HepG2 (cell line): Measurements from ENCODE around the gene NAP1L4. TPM values are rescaled to one million over a fixed set of nuclear protein-coding genes. Genes with fewer than 3 reads are reported as not detected.

Experiments used
- FOXA3 ChIP-seq: IDR thresholded peaks from 2 replicates; pipeline ENCODE4 v1.6.1; 2016; ENCODE audit warnings: missing genetic modification reagents, missing compliant biosample characterization
- GATA4 ChIP-seq: sonication (generic); IDR thresholded peaks from 2 replicates; pipeline ENCODE4 v1.6.1; 2016; ENCODE audit warnings: antibody characterized with exemption, low read depth, borderline replicate concordance
- PCBP1 ChIP-seq: fragments of 200-400 bp; formaldehyde crosslinking; IDR thresholded peaks from 2 replicates; pipeline ENCODE4 v1.6.1; 2017; ENCODE audit warnings: mild to moderate bottlenecking, low read depth, low read length, borderline replicate concordance
- SALL1 ChIP-seq: sonication (generic); formaldehyde crosslinking; IDR thresholded peaks from 2 replicates; pipeline ENCODE4 v1.8.0; 2022; ENCODE audit warnings: mild to moderate bottlenecking, missing genetic modification reagents
- ZEB1 ChIP-seq: IDR thresholded peaks from 2 replicates; pipeline ENCODE4 v1.6.1; 2012; ENCODE audit warnings: mild to moderate bottlenecking, low read depth, inconsistent platforms; ENCODE audit not compliant: insufficient replicate concordance
- ZNF446 ChIP-seq: sonication (generic); formaldehyde crosslinking; IDR thresholded peaks from 2 replicates; pipeline ENCODE4 v1.5.0; 2020; ENCODE audit warnings: mild to moderate bottlenecking, missing genetic modification reagents
- polyA plus RNA-seq, 8 experiments: library from polyadenylated mRNA; depleted of rRNA in 3 of 8; stranded (reverse) in 7 of 8; unstranded in 1 of 8; fragments of >200 nt; fragmentation: Illumina TruSeq in 4 of 8; extraction: Trizol in 4 of 8; gene quantifications; 2 replicates each; pipeline versions ENCODE4 v1.2.1 to v1.2.3, GENCODE V29; 2011 to 2016; ENCODE audit warnings: low read depth in 4 of 8, missing spikeins in 1 of 8, mixed read lengths in 1 of 8; ENCODE audit not compliant: insufficient read depth in 1 of 8
- total RNA-seq, 5 experiments: library from RNA; depleted of rRNA; stranded (reverse); fragments of >200 nt; fragmentation: Illumina TruSeq; extraction: Trizol; gene quantifications; 2 replicates each; pipeline ENCODE4 v1.2.3, GENCODE V29; 2016; ENCODE audit warnings: low read depth in 1 of 5
- TF ChIP-seq, protein P1 (sequence below): sonication (generic); formaldehyde crosslinking; IDR thresholded peaks from one replicate; pipeline ENCODE4 v1.5.1; 2020; ENCODE audit warnings: mild to moderate bottlenecking, missing genetic modification reagents; ENCODE audit errors: not compliant biosample characterization
- TF ChIP-seq, protein P2 (sequence below): fragments of 450-650 bp; IDR thresholded peaks from 2 replicates; pipeline ENCODE4 v1.6.1; 2017; ENCODE audit warnings: mild to moderate bottlenecking
- TF ChIP-seq, protein P3 (sequence below): sonication (generic); formaldehyde crosslinking; IDR thresholded peaks from 2 replicates; pipeline ENCODE4 v1.5.1; 2020; ENCODE audit warnings: mild to moderate bottlenecking, missing genetic modification reagents
- TF ChIP-seq, protein P4 (sequence below): IDR thresholded peaks from 2 replicates; pipeline ENCODE4 v1.6.1; 2016; ENCODE audit warnings: missing genetic modification reagents, missing compliant biosample characterization

Gene NAP1L4
- total and polyA plus RNA-seq, 2 of the 13 experiments (the other 11 are each of a cell fraction or from before 2014, with no cell fraction given), result 64.0 to 186 TPM

DNA sequence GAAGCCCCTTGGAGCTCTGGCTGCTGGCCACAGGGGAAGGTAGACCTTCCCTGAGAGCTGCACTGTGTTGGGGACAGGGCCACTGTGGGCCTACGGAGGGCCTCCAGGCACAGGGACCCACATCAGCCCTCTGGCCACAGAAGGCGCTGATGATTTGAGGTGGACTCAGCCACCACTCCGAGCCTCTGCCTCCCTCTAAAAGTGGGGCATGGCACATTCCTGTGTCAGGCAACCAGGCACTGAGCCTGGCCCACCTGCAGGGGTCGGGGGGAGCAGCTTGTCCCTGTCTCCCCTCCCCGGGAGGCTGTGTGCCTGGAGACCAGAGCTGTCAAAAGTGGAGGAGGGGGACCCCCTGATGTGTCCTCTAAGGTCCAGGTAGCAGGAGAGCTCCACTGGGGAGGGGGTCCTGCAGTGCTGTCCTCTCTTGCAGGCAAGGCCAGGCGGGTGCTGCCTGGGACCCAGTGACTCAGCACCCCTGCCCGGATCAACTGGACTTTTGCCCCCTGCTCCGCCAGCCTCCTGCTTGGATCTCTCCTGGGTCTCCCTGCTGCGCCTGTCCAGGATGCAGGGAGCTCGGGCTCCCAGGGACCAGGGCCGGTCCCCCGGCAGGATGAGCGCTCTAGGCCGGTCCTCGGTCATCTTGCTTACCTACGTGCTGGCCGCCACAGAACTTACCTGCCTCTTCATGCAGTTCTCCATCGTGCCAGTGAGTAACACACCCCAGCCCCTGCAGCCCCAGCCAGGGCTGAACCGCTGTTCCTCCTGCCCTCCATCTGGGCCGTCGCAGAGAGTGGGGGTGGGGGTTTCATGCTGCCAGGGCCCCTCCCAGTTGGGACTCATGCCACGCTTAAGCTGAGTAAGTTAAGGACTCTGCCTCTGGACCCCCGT is 89.1 kb downstream of the NAP1L4 start (continued):
- TF ChIP-seq, protein P1, sequence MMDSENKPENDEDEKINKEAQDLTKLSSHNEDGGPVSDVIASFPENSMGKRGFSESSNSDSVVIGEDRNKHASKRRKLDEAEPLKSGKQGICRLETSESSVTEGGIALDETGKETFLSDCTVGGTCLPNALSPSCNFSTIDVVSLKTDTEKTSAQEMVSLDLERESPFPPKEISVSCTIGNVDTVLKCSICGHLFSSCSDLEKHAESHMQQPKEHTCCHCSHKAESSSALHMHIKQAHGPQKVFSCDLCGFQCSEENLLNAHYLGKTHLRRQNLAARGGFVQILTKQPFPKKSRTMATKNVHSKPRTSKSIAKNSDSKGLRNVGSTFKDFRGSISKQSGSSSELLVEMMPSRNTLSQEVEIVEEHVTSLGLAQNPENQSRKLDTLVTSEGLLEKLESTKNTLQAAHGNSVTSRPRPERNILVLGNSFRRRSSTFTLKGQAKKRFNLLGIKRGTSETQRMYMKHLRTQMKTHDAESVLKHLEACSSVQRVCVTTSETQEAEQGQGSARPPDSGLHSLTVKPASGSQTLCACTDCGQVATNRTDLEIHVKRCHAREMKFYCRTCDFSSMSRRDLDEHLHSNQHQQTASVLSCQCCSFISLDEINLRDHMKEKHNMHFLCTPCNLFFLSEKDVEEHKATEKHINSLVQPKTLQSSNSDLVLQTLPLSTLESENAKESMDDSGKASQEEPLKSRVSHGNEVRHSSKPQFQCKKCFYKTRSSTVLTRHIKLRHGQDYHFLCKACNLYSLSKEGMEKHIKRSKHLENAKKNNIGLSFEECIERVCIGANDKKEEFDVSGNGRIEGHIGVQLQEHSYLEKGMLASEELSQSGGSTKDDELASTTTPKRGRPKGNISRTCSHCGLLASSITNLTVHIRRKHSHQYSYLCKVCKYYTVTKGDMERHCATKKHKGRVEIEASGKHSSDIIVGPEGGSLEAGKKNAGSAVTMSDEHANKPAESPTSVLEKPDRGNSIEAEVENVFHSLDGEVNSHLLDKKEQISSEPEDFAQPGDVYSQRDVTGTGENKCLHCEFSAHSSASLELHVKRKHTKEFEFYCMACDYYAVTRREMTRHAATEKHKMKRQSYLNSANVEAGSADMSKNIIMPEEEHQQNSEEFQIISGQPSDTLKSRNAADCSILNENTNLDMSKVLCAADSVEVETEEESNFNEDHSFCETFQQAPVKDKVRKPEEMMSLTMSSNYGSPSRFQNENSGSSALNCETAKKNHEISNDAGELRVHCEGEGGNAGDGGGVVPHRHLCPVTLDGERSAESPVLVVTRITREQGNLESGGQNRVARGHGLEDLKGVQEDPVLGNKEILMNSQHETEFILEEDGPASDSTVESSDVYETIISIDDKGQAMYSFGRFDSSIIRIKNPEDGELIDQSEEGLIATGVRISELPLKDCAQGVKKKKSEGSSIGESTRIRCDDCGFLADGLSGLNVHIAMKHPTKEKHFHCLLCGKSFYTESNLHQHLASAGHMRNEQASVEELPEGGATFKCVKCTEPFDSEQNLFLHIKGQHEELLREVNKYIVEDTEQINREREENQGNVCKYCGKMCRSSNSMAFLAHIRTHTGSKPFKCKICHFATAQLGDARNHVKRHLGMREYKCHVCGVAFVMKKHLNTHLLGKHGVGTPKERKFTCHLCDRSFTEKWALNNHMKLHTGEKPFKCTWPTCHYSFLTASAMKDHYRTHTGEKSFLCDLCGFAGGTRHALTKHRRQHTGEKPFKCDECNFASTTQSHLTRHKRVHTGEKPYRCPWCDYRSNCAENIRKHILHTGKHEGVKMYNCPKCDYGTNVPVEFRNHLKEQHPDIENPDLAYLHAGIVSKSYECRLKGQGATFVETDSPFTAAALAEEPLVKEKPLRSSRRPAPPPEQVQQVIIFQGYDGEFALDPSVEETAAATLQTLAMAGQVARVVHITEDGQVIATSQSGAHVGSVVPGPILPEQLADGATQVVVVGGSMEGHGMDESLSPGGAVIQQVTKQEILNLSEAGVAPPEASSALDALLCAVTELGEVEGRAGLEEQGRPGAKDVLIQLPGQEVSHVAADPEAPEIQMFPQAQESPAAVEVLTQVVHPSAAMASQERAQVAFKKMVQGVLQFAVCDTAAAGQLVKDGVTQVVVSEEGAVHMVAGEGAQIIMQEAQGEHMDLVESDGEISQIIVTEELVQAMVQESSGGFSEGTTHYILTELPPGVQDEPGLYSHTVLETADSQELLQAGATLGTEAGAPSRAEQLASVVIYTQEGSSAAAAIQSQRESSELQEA (CRISPR knock-in tag), result no peak
- TF ChIP-seq PCBP1, result no peak
- TF ChIP-seq FOXA3 (CRISPR knock-in tag), result no peak; the same call in 1 of the 2 replicates
- TF ChIP-seq, protein P2, sequence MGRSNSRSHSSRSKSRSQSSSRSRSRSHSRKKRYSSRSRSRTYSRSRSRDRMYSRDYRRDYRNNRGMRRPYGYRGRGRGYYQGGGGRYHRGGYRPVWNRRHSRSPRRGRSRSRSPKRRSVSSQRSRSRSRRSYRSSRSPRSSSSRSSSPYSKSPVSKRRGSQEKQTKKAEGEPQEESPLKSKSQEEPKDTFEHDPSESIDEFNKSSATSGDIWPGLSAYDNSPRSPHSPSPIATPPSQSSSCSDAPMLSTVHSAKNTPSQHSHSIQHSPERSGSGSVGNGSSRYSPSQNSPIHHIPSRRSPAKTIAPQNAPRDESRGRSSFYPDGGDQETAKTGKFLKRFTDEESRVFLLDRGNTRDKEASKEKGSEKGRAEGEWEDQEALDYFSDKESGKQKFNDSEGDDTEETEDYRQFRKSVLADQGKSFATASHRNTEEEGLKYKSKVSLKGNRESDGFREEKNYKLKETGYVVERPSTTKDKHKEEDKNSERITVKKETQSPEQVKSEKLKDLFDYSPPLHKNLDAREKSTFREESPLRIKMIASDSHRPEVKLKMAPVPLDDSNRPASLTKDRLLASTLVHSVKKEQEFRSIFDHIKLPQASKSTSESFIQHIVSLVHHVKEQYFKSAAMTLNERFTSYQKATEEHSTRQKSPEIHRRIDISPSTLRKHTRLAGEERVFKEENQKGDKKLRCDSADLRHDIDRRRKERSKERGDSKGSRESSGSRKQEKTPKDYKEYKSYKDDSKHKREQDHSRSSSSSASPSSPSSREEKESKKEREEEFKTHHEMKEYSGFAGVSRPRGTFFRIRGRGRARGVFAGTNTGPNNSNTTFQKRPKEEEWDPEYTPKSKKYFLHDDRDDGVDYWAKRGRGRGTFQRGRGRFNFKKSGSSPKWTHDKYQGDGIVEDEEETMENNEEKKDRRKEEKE, result no peak
- TF ChIP-seq, protein P3, sequence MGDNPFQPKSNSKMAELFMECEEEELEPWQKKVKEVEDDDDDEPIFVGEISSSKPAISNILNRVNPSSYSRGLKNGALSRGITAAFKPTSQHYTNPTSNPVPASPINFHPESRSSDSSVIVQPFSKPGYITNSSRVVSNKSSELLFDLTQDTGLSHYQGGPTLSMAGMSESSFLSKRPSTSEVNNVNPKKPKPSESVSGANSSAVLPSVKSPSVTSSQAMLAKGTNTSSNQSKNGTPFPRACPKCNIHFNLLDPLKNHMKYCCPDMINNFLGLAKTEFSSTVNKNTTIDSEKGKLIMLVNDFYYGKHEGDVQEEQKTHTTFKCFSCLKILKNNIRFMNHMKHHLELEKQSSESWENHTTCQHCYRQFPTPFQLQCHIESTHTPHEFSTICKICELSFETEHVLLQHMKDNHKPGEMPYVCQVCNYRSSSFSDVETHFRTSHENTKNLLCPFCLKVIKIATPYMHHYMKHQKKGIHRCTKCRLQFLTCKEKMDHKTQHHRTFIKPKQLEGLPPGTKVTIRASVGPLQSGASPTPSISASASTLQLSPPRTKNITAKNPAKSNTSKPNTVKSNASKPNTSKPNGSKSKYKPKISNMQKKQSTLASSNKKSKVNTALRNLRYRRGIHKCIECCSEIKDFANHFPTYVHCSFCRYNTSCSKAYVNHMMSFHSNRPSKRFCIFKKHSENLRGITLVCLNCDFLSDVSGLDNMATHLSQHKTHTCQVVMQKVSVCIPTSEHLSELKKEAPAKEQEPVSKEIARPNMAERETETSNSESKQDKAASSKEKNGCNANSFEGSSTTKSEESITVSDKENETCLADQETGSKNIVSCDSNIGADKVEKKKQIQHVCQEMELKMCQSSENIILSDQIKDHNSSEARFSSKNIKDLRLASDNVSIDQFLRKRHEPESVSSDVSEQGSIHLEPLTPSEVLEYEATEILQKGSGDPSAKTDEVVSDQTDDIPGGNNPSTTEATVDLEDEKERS (CRISPR knock-in tag), result no peak
- TF ChIP-seq GATA4, result no peak
- no peak for TF ChIP-seq ZNF446
- TF ChIP-seq SALL1 (CRISPR knock-in tag), result peak; percentile 16; the same call in 1 of the 2 replicates
- TF ChIP-seq, protein P4, sequence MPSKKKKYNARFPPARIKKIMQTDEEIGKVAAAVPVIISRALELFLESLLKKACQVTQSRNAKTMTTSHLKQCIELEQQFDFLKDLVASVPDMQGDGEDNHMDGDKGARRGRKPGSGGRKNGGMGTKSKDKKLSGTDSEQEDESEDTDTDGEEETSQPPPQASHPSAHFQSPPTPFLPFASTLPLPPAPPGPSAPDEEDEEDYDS (CRISPR knock-in tag), result peak; percentile 16; the same call in 1 of the 2 replicates
- TF ChIP-seq ZEB1, result no peak
